Measurements from ENCODE around the gene FAXC.

Gene FAXC

DNA sequence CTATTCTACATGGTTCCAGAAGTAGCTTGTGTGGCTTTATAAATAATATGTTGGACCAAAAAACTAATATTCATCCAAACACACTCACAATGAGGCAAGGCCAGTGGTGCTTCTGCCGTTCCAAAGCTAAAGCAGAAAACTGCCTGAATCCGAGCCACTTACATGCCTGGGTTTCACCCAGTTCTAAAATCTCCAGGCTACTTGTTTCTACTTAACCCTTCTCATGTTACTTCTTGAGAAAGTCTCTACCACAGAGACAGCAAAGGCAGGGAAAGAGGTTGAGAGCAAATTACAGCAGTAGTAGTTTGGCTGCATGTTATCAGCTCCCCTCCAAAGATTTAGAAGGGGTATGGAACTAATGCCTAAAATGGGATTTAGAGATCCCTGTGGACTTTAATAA lies 62.0 kb downstream of the FAXC start:
- no peaks in the 10 kb centered on the region for H3K4me1 ChIP-seq (ENCODE audit: control insufficient read depth in 1 of 2, insufficient read depth in 1 of 2, low read depth in 1 of 2, low read length in 1 of 2)
- no peak overlapping the region for H3K27ac ChIP-seq
- H3K27me3 ChIP-seq = peaks cover 15% of the 10 kb centered on the region
- H3K9me3 ChIP-seq = no peaks in the 10 kb centered on the region
- no peaks in the 10 kb centered on the region for H3K36me3 ChIP-seq
- TF ChIP-seq, protein P1, sequence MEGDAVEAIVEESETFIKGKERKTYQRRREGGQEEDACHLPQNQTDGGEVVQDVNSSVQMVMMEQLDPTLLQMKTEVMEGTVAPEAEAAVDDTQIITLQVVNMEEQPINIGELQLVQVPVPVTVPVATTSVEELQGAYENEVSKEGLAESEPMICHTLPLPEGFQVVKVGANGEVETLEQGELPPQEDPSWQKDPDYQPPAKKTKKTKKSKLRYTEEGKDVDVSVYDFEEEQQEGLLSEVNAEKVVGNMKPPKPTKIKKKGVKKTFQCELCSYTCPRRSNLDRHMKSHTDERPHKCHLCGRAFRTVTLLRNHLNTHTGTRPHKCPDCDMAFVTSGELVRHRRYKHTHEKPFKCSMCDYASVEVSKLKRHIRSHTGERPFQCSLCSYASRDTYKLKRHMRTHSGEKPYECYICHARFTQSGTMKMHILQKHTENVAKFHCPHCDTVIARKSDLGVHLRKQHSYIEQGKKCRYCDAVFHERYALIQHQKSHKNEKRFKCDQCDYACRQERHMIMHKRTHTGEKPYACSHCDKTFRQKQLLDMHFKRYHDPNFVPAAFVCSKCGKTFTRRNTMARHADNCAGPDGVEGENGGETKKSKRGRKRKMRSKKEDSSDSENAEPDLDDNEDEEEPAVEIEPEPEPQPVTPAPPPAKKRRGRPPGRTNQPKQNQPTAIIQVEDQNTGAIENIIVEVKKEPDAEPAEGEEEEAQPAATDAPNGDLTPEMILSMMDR (IDR thresholded peaks at IDR 0.05) = no peak
- H3K4me3 ChIP-seq (ENCODE audit: low read depth in 1 of 2, low read length in 1 of 2) = no peak overlapping the region

DNA sequence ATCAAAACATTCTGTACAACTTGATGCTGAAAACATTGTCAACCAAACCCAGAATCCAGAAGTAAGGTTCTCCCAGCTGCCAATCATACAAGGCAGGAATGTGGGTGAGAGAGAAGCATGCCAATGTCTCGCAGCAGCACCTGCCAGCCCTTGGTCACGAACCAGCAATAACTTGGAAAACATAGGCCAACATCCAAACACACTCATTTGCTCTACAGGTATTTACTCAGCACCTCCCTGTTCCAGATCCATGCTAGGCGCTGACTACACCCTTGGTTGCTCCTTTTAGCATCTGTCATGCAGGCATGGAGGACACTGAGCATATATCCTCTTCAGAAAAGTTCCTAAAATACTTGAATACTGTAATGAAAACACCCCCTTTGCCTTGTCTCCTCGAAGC lies 63.6 kb downstream of the FAXC start:
- H3K27ac ChIP-seq = no peak overlapping the region
- H3K4me1 ChIP-seq (ENCODE audit: control insufficient read depth in 1 of 2, insufficient read depth in 1 of 2, low read depth in 1 of 2, low read length in 1 of 2) = no peaks in the 10 kb centered on the region
- H3K36me3 ChIP-seq = no peaks in the 10 kb centered on the region
- H3K4me3 ChIP-seq (ENCODE audit: low read depth in 1 of 2, low read length in 1 of 2) = no peak overlapping the region
- no peaks in the 10 kb centered on the region for H3K9me3 ChIP-seq
- peaks cover 15% of the 10 kb centered on the region for H3K27me3 ChIP-seq
- TF ChIP-seq, protein P1 (IDR thresholded peaks at IDR 0.05) = no peak

DNA sequence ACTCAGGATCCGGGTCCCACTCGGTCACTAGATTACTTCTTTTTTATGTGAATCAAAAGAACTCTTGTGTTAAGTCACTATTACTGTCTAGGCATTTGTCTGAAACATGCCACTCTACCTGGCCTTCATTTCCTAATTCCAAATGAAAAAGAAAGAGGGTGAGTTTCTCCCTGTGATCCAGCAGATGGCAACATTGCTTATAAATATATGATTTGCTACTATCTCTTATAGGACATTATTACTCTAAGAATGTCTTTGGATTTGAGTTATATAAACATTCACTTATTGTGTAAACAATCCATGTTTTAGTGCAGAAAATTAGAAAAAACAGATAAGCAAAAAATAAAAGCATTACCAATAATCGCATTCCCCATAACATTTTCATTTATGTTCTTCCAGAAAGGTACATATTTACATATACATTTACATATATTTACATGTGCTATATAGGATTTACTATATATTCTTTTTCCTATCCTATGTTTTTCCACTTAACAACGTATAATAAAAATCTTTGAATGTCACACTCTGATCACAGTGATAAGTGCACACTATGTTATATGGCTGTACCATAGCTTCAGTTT lies 66.9 kb downstream of the FAXC start:
- H3K36me3 ChIP-seq = no peaks in the 10 kb centered on the region
- TF ChIP-seq, protein P1 (IDR thresholded peaks at IDR 0.05) = no peak
- H3K4me1 ChIP-seq (ENCODE audit: control insufficient read depth in 1 of 2, insufficient read depth in 1 of 2, low read depth in 1 of 2, low read length in 1 of 2) = no peaks in the 10 kb centered on the region
- H3K9me3 ChIP-seq = no peaks in the 10 kb centered on the region
- H3K27me3 ChIP-seq = peaks cover 16% of the 10 kb centered on the region
- H3K4me3 ChIP-seq (ENCODE audit: low read depth in 1 of 2, low read length in 1 of 2) = no peak overlapping the region
- no peak overlapping the region for H3K27ac ChIP-seq

DNA sequence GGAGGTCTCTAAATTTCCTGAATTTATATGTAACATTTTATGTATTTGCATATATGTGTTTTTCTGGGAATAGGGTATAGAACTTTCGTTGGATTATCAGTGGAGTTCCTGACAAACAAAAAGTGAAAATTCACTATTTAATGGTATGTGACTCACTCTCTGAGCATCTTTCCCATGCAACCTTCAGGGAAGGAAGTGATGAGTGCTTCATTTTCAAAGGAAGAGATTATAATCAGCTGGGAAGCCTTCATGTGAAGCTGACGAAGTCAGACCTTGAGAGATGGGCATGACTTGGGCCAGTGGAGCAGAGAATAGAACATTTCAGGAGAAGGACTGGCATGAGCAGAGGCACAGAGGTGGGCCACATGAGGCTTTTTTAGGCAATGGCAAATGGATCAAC lies 72.7 kb downstream of the FAXC start:
- no peak overlapping the region for H3K4me3 ChIP-seq (ENCODE audit: low read depth in 1 of 2, low read length in 1 of 2)
- no peaks in the 10 kb centered on the region for H3K4me1 ChIP-seq (ENCODE audit: control insufficient read depth in 1 of 2, insufficient read depth in 1 of 2, low read depth in 1 of 2, low read length in 1 of 2)
- no peak overlapping the region for H3K27ac ChIP-seq
- no peaks in the 10 kb centered on the region for H3K9me3 ChIP-seq
- peaks cover 6% of the 10 kb centered on the region for H3K27me3 ChIP-seq
- TF ChIP-seq, protein P1 (IDR thresholded peaks at IDR 0.05) = no peak
- H3K36me3 ChIP-seq = no peaks in the 10 kb centered on the region

DNA sequence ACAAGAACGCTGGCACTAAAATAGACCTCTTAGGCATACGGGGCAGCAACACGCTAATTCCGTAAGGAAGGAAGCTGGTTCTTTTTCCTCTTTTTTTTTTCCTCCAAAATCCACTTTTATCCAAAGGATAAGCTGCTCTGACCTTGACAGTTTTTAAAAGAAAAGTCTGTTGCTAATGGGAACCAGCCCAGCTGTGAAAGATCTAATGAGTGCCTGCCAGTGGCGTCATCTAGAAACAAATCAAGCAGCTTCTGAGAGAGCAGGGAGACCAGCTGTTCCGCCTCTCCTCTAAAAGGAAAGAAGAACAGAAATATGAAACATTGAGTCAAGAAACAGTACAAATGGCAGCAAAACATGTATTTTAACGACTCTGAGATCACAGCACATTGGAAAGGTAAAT lies 78.6 kb downstream of the FAXC start:
- Histone ChIP-seq H3K9me3 (no peaks in the 10 kb centered on the region), H3K27me3 (no peaks in the 10 kb centered on the region), H3K4me1 (ENCODE audit: control insufficient read depth in 1 of 2, insufficient read depth in 1 of 2, low read depth in 1 of 2, low read length in 1 of 2) (no peaks in the 10 kb centered on the region), H3K36me3 (no peaks in the 10 kb centered on the region), H3K4me3 (ENCODE audit: low read depth in 1 of 2, low read length in 1 of 2) (no peak overlapping the region), H3K27ac (no peak overlapping the region)
- TF ChIP-seq, protein P1 (IDR thresholded peaks at IDR 0.05) = no peak

DNA sequence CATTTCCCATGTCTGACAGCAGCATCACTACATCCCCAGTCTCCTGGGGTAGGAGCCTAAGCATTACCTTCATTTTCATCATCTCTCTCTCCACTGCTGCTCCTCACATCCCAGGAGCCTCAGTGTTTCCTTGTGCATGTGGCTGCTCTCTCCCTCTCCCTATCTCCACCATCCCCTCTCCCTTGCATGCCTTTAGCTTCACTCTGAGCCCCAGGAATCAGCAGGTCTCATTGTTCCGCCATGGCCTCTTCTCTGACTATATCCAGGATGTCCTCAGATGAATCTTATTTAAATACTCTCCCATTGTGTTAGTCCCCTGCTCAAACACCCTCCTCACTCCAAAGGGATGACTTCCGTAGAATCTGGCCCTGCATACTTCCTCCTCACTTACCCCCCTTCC lies 79.4 kb downstream of the FAXC start:
- Histone ChIP-seq H3K4me1 (ENCODE audit: control insufficient read depth in 1 of 2, insufficient read depth in 1 of 2, low read depth in 1 of 2, low read length in 1 of 2) (no peaks in the 10 kb centered on the region), H3K9me3 (no peaks in the 10 kb centered on the region), H3K27me3 (no peaks in the 10 kb centered on the region), H3K27ac (no peak overlapping the region), H3K36me3 (no peaks in the 10 kb centered on the region), H3K4me3 (ENCODE audit: low read depth in 1 of 2, low read length in 1 of 2) (no peak overlapping the region)
- TF ChIP-seq, protein P1 (IDR thresholded peaks at IDR 0.05) = no peak
